Stimulated activated CD4-positive, alpha-beta T cell treated with anti-CD3 and anti-CD28 coated beads, Interleukin-4, amount 100 ng/mL, for 1 hour (primary cell): ENCODE data around the gene ZNF219.

Experiments used
- DNase-seq: peaks from one replicate; pipeline ENCODE4 v3.0.0-alpha.2; 2020

ZNF219 gene

DNA sequence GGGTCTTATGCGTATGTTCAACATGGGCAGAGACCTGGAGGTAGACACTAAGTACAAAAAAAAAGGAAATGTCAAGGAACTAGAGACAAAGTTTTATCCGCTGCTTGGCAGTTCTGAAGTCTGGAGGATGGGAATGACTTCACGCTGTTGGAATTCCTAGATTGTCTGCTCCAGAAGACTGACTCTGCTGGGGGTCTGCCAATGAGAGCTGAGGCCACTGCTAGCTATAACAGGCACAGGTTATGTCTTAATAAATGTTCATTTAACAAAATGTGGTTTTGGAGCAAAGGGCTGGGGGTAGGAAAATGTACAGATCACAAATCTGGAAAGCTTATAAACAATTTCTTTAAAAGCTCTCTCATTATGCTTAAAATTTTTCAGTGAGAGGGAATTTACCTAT lies 35.0 kb downstream of the ZNF219 start:
- no peak for DNase-seq

DNA sequence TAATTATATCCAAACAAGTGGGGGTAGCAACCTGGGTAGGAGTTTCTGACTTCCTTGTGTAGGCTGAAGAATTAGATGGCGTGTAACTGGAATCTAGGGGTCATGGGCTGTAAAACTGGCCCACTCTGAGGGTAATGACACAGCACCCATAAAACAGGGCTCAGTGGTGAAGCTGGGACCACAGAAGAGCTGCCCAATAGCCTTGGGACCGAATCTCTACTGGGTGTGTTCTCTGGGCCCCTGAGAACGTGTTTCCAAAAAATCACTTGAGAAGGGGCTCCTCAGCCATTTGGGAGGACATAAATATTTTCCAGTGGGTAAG lies 37.1 kb downstream of the ZNF219 start:
- DNase-seq: no peak

DNA sequence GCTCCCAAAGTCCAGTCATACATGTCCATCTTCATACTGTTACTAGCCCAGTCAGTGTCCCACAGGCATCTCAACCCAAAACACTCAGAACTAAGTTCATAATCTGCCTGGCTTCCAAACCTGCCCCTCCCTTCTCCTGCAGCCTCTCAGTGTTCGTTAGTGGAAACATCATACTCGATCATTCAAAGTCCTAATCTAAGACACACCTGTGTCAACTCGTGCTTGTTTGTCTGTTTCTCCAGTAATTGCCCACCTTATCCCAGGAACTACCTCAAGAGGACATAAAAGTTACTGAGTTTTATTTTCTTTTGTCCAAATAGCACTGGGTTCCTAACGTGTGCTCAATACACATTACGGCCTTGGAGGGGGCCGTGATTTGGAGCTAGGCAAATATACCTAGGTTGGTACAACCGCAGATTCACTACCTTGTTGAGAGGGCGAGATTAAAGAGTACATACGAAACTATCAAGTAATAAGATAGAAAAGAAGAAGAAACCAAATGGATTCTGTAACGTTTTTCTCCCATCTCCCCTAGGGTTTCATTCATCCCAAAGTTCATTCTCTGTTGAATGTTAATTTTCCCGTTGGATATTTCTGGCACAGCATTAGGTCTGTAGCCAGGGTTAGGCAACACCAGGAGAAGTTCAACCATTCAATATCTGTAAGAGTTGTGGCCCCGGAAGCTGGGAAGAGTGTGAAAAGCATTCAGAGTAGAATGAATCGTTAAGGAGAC lies 37.7 kb downstream of the ZNF219 start:
- no peak for DNase-seq

DNA sequence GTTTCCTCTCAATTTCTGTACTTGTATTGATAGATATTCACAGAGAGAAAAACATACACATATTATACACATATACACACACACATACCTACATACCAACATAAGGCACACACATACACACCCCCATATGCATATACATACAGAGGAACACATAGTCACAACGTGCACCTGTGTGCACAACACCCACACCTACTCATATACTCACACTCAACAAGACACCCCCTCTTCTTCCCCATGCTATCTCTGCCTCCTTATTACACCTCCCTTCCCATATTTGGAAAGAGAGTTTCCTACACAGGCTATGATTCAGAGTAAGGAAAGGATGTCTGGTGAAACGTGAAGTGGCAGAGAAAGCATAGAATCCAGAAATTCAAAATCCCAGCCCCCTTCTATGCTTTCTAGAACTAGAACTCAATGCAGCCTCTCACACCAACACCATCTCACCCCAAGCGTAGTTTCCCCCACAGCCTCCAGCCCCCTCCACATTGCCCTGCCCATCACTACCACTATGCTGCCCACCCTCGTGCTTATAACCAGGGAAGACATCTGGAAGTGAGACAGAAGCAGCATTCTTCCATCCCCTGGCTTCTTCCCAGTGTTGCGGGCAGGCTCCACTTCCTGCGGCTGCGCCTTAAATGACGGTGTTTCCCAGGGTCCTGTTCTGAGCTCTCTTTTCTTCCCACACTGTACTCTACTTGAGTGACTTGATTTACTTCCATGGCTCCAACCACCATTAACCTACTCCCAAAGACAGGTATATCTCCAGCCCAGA lies 38.4 kb downstream of the ZNF219 start:
- no peak for DNase-seq

DNA sequence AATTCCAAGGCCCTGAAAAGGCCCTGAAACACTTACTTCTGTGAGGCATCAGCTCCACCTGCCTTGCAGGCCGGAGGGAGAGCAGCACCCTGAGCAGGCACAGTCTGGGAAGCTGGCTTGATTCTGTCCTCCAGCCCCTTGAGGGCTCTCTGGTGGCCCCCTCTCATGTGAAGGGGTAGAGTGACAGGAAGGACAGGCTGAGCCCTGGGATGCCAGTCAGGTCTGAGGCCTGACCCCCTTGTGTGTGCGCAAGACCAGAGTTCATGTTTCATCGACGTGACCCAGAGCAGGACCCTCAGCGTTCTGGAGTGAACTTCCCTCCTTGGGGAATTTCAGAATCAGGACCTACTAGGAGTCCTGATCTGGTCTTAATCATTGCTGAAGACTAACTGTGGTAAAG lies 39.6 kb downstream of the ZNF219 start:
- DNase-seq: no peak

DNA sequence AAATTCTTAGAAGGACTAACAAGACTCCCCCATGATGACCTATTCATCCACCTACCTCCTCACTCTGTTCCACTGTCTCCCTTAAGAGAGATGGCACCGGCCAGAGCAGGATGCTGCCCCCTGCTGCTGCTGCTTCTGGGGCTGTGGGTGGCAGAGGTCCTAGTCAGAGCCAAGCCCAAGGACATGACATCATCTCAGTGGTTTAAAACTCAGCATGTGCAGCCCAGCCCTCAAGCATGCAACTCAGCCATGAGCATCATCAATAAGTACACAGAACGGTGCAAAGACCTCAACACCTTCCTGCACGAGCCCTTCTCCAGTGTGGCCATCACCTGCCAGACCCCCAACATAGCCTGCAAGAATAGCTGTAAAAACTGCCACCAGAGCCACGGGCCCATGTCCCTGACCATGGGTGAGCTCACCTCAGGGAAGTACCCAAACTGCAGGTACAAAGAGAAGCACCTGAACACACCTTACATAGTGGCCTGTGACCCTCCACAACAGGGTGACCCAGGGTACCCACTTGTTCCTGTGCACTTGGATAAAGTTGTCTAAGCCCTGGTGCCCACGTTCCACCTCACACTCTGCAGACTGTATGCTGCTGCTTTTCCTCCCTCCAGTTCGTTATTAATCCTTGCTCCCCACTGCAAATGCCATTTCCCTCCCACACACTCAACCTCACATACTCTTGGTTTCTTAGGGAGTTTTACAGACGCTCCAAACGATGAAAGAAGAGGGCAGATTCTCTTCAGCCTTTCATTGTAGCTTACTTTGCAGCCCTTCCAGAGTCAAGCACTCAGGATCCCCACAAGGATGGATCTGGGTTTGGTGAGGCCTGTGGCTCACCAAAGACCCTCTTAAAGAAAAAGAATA lies 40.4 kb downstream of the ZNF219 start, which contains the start of gene RNASE8:
Gene RNASE8 (plus strand): TSS at position 20 of the 873 bp plus-strand sequence. CDS start 71 bp downstream, at position 91.
- DNase-seq: no peak

DNA sequence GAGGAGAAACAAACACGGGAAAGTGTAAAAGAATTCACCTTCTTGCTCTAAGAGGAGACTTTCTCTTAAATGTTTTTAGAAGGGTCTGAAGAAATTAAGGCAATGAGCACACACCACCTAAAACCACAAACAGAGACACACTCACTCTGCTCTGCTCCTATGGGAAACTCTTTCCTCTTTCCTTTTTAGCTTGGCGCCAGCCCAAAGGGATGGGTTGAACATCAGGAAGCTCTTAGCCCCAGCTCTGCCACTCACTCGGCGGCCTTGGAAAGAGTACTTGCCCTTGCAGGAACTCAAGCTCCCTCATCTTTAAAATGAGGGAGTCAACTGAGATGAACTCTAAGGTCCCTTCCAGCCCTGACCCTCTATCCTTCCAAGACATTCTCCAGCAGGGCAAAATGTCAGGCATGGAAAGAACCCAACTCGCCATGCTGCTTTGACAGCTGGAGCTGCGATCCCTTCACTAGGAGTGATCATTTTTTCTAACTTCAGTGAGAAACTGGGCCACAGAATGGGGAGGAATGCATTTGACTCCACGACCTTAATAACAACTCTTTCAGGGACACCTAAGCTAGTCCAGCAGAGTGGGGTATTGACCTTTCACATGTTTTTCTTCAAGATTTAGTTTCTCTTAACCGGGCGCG lies 41.8 kb downstream of the ZNF219 start:
- DNase-seq: no peak

DNA sequence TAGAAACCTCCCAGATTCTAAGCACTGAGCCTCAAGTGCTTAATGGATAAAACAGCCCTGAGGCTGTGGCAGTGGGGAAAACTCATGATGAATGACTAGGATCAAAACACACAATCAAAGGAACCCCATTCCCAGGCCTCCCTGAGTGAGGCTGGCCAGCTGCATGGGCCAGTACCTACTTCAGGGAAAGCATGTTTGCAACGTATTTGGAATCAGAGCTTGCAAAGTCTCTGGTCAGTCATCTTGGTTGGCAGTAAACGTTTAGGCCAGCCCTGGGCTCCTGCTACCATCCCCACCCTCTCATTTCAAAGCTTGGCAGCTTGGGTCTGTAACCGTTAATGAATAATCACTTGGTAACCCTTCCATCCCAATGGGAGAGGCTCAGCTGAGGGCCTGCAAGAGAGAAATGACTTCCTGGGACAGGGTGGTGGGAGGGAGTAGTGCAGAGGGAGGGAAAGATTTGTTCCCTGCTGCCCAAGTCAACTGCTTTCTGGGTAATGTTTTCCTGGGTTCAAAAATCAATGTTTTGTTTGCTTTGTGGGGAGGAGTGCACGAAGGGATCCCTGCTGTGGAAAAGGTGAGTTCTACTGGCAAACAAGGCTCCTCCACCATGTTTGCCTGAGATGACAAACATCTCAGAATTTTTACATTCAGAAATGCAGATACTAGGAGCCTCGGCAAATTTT lies 42.9 kb downstream of the ZNF219 start:
- DNase-seq: no peak

DNA sequence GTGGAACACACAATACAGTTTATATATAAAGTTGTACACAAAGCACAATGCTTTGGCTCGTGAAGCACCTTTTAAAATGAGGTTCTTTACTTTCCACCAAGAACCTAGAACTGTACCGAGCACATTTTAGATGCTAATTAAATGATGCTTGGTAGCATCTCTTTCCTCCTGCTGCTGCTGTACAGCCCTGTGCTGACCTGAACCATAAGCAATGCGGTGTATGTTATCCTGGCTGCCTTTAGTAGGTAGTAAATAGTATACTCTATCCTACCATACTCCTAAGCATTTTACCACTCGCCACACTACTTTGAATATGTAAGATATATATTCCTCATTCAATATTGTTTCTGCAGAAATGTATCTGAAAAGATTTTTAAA lies 43.7 kb downstream of the ZNF219 start:
- no peak for DNase-seq

DNA sequence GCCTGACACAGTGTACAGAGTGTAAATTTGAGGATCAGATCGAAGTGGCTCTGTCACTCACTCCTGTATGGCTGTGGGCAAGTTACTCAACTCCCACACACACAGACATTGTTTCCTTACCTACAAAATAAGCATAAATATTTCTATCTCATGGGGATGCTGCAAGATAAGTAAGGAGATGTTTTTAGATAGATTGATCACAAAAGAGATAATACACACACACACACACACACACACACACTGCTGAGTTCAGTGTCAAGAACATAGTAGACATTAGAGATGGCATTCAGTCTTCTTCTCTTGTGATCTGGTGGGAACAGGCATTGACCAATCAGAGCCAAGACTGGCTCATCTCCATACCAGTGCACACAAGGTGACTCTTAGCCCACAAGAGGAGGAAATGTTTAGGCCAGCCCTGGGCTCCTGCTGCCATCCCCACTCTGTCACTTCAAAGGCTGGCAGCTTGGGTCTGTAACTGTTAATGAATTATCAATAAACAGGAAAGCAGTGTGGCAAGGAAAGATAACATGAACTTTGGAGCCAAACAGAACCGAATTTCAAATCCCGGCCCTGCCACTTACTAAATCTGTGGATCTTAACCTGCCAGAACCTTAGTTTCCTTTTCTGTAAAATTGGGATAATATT lies 44.2 kb downstream of the ZNF219 start:
- DNase-seq: no peak

DNA sequence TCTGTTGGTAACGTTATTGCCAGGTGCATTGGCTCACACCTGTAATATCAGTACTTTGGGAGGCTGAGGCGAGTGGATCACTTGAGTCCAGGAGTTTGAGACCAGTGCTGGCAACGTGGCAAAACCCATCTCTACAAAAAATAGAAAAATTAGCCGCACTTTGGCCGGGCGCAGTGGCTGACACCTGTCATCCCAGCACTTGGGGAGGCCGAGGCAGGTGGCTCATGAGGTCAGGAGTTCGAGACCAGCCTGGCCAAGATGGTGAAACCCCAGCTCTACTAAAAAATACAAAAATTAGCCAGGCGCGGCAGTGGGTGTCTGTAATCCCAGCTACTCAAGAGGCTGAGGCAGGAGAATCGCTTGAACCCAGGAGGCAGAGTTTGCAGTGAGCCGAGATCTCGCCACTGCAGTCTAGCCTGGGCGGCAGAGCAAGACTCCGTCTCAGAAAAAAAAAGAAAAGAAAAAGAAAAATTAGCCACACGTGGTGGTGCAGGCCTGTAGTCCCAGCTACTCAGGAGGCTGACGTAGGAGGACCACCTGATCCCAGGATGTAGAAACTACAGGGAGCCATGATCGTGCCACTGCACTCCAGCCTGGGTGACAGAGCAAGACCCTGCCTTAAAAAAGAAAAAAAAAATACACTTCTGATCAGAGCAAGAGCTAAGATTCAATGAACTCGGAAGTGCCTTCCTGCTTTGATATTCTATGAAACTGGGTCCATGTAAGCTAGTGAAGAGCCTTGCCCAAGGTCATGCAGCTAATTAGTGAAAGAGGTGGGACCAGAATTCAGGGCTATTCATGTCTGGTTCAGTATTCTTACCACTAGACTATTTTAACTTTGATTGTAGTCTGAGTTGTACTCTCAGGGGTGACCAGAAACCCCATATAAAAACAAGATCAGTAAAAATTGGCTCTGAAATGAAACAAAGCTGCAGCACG lies 45.0 kb downstream of the ZNF219 start:
- DNase-seq: no peak

DNA sequence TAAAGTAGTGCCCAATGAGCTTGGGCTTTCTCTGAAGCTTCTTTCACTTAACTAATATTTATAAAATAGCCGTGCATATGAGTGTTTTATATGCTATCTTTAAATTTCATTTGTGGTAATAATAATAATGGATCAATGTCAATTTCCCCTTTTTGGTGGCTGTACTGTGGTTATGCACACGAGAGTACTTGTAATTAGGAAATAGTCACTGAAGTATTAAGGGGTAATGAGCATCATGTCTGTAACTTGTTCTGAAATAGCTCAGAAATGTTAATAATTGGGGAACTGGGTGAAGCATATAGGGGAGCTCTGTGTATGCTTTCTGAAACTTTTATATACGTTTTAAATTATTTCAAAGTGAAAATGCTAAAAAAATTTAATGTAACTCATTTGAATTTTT lies 47.9 kb downstream of the ZNF219 start:
- no peak for DNase-seq

DNA sequence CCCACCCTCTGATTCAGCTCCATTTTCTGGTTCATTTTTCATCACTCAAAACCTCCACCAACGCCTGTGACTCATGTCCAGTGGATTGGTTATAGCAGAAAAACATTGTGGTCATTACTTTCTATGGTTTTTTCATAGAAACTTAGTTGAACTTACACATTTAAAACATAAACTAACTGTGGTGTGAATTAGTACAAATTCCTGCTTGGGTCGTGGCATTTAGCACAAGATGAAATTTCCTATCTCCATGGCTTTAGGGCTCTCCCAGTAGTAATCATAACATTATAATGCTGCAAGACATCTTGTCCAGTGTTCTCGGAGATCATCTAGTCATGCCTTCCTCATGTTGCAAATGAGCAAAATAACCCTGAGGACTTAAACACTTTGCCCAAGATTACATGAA lies 49.2 kb downstream of the ZNF219 start:
- DNase-seq: no peak

DNA sequence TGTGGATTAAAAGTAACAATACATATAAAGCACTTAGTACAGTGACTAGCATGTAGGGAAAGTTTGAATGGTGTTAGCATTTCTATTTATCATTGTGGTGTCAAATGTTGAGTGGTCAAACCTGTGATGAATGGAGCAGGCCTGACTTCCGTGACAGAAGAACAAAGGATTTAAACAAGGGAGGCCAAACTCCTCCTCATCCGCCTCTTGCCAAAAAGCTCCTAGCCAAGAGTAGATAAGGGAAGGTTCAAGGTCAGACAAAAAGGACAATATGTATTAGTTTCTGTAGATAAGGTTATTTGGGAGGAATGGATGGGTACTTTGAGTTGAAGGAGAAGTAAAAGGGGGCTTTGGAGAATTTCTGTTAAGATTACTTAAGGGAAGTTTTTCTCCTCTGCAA lies 49.8 kb downstream of the ZNF219 start:
- no peak for DNase-seq

DNA sequence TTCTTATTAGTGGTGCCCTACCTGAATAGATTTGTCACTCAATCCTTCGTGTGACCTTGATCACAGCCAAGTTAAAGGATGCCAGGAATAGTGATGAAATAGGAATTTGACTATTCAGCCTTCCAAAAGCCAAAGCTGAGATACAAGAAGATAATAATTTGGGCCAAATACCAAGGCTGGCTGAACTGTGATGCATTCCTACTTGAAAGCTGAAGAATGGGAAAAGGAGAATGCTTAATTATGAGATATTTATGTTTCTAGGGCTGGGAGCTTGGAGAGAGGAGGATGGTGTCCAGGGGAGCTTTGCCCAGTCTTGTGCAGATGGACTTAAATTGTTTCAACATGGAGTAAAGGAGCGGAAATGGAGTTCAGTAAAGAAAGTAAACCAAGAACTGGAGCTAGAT lies 51.1 kb downstream of the ZNF219 start:
- DNase-seq: no peak

DNA sequence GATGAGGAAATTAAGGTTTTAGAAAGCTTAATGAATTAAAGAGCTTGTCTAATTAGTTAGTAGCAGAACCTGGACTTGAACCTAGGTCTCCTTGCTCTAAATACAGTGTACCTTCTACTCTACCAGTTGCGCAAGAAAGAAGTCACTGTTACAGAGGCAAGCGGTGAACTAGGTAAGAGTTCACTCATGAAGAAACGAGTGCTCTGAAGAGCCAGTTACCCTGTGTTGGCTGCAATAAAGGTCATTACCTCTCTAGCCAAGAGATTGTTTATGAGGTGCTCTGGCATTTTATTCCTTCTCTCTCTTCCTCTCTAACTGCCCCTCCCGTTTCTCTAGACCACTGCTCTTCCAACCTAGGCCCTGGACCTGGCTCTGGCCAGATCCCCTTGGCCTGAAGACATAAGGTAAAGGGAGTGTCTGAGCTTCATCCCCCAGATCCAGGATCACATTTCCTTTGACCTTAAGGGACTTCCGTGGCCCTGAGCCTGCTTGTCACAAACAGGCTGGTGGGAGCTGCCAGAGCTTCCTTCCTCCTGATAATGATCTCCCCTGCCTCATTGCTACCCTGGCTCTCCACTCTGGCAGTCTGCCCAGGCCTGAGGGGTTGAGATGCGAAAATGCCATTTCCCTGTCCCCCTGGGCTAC lies 54.4 kb downstream of the ZNF219 start:
- DNase-seq: no peak

DNA sequence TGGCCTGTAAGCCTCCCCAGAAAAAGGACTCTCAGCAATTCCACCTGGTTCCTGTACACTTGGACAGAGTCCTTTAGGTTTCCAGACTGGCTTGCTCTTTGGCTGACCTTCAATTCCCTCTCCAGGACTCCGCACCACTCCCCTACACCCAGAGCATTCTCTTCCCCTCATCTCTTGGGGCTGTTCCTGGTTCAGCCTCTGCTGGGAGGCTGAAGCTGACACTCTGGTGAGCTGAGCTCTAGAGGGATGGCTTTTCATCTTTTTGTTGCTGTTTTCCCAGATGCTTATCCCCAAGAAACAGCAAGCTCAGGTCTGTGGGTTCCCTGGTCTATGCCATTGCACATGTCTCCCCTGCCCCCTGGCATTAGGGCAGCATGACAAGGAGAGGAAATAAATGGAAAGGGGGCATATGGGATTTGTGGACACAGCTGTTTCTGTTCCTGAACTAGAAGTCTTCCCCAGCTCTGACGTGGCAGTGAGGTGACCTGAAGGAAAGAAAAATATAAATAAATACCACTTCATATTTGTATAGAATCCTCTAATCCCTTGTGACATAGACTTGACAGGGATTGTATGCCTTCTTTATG lies 55.0 kb downstream of the ZNF219 start:
- DNase-seq: no peak

DNA sequence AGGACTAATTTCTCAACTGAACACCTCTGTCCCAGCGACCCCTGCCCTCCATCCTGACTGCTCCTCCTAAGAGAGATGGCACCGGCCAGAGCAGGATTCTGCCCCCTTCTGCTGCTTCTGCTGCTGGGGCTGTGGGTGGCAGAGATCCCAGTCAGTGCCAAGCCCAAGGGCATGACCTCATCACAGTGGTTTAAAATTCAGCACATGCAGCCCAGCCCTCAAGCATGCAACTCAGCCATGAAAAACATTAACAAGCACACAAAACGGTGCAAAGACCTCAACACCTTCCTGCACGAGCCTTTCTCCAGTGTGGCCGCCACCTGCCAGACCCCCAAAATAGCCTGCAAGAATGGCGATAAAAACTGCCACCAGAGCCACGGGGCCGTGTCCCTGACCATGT lies 55.5 kb downstream of the ZNF219 start:
- no peak for DNase-seq

DNA sequence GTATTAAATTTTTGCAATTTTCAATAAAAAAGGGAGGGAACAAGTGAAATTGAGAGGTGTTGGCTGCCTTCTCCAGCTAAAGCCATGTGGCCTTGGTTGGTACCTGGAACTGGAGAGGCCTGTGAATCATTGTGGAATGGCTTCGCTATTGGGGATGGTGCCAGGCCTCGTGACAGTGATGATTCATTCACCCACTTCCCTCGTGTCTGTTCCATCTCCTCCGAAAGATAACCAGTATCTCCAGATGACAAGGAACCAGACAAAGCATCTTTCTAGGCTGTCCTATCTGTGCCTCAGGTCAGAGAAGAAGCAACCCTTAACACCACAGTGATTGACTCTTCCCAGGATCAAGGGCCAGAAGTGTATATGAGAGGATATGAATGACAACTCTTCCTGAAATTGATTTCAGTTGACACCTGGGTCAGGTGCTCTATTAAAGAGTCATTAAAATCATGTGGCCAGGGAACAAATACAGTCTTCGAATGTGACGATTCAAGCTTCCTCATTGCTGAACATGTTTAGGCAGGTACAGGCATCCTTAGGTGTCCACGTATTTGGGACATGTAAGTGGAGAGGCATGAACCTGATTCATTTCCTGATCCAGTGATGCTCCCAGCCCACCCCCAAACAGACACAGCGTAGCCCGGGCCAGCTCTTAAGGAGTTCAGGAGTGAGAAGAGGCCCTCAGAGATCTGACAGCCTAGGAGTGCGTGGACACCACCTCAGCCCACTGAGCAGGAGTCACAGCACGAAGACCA lies 56.6 kb downstream of the ZNF219 start, which contains the start of gene RNASE7:
Gene RNASE7 (plus strand): TSS at position 687 of the 758 bp plus-strand sequence. CDS start 631 bp downstream, outside the sequence.
- DNase-seq: no peak
